ENCODE data around the gene TCP11L2. TPM values are rescaled to one million over a fixed set of nuclear protein-coding genes. Genes with fewer than 3 reads are reported as not detected.

TCP11L2 gene
- total RNA-seq, 4 donors from 2014 or later: 35.4 to 59.8 (median 41.5) TPM

- H3K4me1 ChIP-seq: peaks cover 2 to 56% (median 11%) of the 10 kb centered on the region in 3 donors
- H3K9me3 ChIP-seq: no peaks in the 10 kb centered on the region
- H3K27me3 ChIP-seq: no peaks in the 10 kb centered on the region
- no peak for TF ChIP-seq EP300 (IDR thresholded peaks at IDR 0.05)
- TF ChIP-seq CTCF (IDR thresholded peaks at IDR 0.05): no peak
- WGBS, 2 donors (ENCODE audit: low coverage in 1 of 2): 43 to 70% methylated on average over 1 of the region's 1 CpG
- ATAC-seq: no peak
- no peak overlapping the region for H3K4me3 ChIP-seq
- peak overlapping the region in 3 of 4 donors; percentile 92 to 95 (median 95) for H3K27ac ChIP-seq
- H3K36me3 ChIP-seq: no peaks in the 10 kb centered on the region
Observed at GRCh38 chr12:106300761-106301160, 1.8 kb upstream of the TCP11L2 start.

- no peak overlapping the region for H3K4me3 ChIP-seq
- TF ChIP-seq POLR2AphosphoS5 (IDR thresholded peaks at IDR 0.05) (no peak), EP300 (IDR thresholded peaks at IDR 0.05) (no peak), CTCF (IDR thresholded peaks at IDR 0.05) (no peak), POLR2A (IDR thresholded peaks at IDR 0.05) (no peak)
- no peaks in the 10 kb centered on the region for H3K27me3 ChIP-seq
- H3K27ac ChIP-seq: peak overlapping the region; percentile 88 to 95 (median 94)
- H3K9me3 ChIP-seq: no peaks in the 10 kb centered on the region
- peaks cover 2 to 61% (median 11%) of the 10 kb centered on the region in 3 donors for H3K4me1 ChIP-seq
- 7 to 8% methylated on average over 1 of the region's 1 CpG for WGBS, 2 donors (ENCODE audit: low coverage in 1 of 2)
- ATAC-seq: no peak
- H3K36me3 ChIP-seq: no peaks in the 10 kb centered on the region
Observed at GRCh38 chr12:106301241-106301610, 1.3 kb upstream of the TCP11L2 start.

GRCh38 chr12:106301611-106302321 lies 767 bp upstream of the TCP11L2 start:
- Histone ChIP-seq H3K27me3 (no peaks in the 10 kb centered on the region), H3K4me3 (peak overlapping the region; percentile 71 to 83), H3K36me3 (no peaks in the 10 kb centered on the region), H3K9me3 (no peaks in the 10 kb centered on the region), H3K27ac (peak overlapping the region; percentile 88 to 95 (median 94)), H3K4me1 (peaks cover 2 to 63% (median 11%) of the 10 kb centered on the region in 3 donors)
- WGBS, 2 donors (ENCODE audit: low coverage in 1 of 2): 2 to 4% methylated on average over 9 to 16 of the region's 32 CpGs
- peak; percentile 35 for ATAC-seq
- TF ChIP-seq CTCF (IDR thresholded peaks at IDR 0.05): peak in 1 of 4 experiments; percentile 8
- no peak for TF ChIP-seq POLR2AphosphoS5 (IDR thresholded peaks at IDR 0.05)

- H3K4me3 ChIP-seq: peak overlapping the region; percentile 71 to 83
- ATAC-seq: peak; percentile 86
- no peaks in the 10 kb centered on the region for H3K9me3 ChIP-seq
- peak; percentile 39 for TF ChIP-seq POLR2AphosphoS5 (IDR thresholded peaks at IDR 0.05)
- TF ChIP-seq POLR2A (IDR thresholded peaks at IDR 0.05): no peak
- no peak for TF ChIP-seq EP300 (IDR thresholded peaks at IDR 0.05)
- TF ChIP-seq CTCF (IDR thresholded peaks at IDR 0.05): peak in 1 of 4 experiments; percentile 24
- H3K27ac ChIP-seq: peak overlapping the region; percentile 88 to 95 (median 94)
- 19 to 22% methylated on average over 3 to 6 of the region's 28 CpGs for WGBS, 2 donors (ENCODE audit: low coverage in 1 of 2)
- H3K27me3 ChIP-seq: no peaks in the 10 kb centered on the region
- peaks cover 2 to 78% (median 22%) of the 10 kb centered on the region in 3 donors for H3K4me1 ChIP-seq
- no peaks in the 10 kb centered on the region for H3K36me3 ChIP-seq
Observed at GRCh38 chr12:106303202-106303820, 778 bp downstream of the TCP11L2 start.

GRCh38 chr12:106304001-106304421 lies 1.5 kb downstream of the TCP11L2 start:
- no peak for TF ChIP-seq CTCF (IDR thresholded peaks at IDR 0.05)
- no peak for TF ChIP-seq POLR2A (IDR thresholded peaks at IDR 0.05)
- no peak for TF ChIP-seq EP300 (IDR thresholded peaks at IDR 0.05)
- TF ChIP-seq POLR2AphosphoS5 (IDR thresholded peaks at IDR 0.05): no peak
- no peaks in the 10 kb centered on the region for H3K36me3 ChIP-seq
- peak overlapping the region; percentile 3 to 95 (median 94) for H3K27ac ChIP-seq
- H3K27me3 ChIP-seq: no peaks in the 10 kb centered on the region
- no peak for ATAC-seq
- no peaks in the 10 kb centered on the region for H3K9me3 ChIP-seq
- peaks cover 2 to 83% (median 22%) of the 10 kb centered on the region in 3 donors for H3K4me1 ChIP-seq
- WGBS, 2 donors (ENCODE audit: low coverage in 1 of 2): 17 to 31% methylated on average over 2 to 5 of the region's 5 CpGs
- peak overlapping the region; percentile 71 to 83 for H3K4me3 ChIP-seq
